ENCODE measurements around the gene MACROD2. TPM values are rescaled to one million over a fixed set of nuclear protein-coding genes. Genes with fewer than 3 reads are reported as not detected.

MACROD2 gene
- total RNA-seq, 1 donor from 2014 or later: 2.4 TPM

DNA sequence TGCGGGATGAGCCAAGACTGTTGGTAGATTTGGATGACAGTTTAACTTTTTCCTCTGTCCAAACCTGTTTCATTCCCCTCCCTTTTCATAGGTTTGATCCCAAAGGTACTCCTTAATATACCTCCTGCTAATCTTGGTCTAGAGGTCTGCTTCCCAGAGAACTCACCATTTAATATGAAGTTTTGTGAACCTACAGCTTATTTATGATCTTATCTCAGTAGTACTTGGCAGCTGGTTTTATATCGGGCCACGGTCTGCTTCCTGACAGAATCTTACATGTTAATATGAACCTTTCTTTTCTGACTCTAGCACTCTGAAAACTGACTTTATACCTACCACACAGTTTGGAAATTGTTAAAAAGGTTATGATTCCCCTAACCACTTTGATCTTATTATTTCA lies 138.7 kb downstream of the MACROD2 start:
- FAIRE-seq: no peak

DNA sequence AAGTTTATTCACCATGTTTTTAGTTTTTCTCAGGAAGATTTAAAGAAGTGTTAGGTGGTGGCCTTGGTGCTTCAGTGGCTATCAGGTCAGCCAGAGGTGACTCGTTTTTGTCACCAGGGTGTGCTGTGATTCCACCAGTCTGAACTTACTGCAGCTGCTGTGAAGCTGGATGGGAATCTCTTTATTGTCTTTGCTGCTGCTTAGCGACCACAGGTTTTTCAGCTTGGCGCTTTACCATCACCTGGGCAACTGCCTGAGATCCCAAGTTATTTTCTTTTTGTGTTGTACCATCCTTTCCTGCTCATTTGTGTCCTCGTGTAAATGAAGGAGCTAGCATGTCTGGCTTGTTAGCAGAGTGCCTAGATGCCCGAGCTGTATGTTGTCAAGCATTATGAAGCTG lies 146.9 kb downstream of the MACROD2 start:
- Histone ChIP-seq H2AFZ (ENCODE audit: low read depth, low read length) (no peak overlapping the region), H3K9ac (ENCODE audit: low read length) (no peak overlapping the region), H3K27ac (ENCODE audit: low read depth, low read length) (no peak overlapping the region), H3K9me3 (ENCODE audit: insufficient read depth, low read depth, low read length) (no peaks in the 10 kb centered on the region), H3K79me2 (ENCODE audit: insufficient read depth, low read length) (no peaks in the 10 kb centered on the region), H3K36me3 (ENCODE audit: insufficient read depth, low read length) (no peaks in the 10 kb centered on the region), H4K20me1 (ENCODE audit: insufficient read depth, low read length) (no peaks in the 10 kb centered on the region), H3K4me3 (ENCODE audit: insufficient read depth, low read depth, low read length) (no peak overlapping the region), H3K27me3 (ENCODE audit: insufficient read depth, low read length) (no peaks in the 10 kb centered on the region), H3K4me1 (ENCODE audit: insufficient read depth, low read length) (no peaks in the 10 kb centered on the region), H3K4me2 (ENCODE audit: low read length) (no peak overlapping the region)
- TF ChIP-seq, protein P1, sequence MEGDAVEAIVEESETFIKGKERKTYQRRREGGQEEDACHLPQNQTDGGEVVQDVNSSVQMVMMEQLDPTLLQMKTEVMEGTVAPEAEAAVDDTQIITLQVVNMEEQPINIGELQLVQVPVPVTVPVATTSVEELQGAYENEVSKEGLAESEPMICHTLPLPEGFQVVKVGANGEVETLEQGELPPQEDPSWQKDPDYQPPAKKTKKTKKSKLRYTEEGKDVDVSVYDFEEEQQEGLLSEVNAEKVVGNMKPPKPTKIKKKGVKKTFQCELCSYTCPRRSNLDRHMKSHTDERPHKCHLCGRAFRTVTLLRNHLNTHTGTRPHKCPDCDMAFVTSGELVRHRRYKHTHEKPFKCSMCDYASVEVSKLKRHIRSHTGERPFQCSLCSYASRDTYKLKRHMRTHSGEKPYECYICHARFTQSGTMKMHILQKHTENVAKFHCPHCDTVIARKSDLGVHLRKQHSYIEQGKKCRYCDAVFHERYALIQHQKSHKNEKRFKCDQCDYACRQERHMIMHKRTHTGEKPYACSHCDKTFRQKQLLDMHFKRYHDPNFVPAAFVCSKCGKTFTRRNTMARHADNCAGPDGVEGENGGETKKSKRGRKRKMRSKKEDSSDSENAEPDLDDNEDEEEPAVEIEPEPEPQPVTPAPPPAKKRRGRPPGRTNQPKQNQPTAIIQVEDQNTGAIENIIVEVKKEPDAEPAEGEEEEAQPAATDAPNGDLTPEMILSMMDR (IDR thresholded peaks at IDR 0.05; ENCODE audit: insufficient read depth, low read depth, low read length): peak; percentile 52
- no peak for TF ChIP-seq EZH2 (IDR thresholded peaks at IDR 0.05; ENCODE audit: insufficient read depth, low read length)
- Mint-ChIP-seq H3K27ac (ENCODE audit: unreplicated experiment) (peak overlapping the region; percentile 59), H3K27me3 (ENCODE audit: low read depth, unreplicated experiment) (no peaks in the 10 kb centered on the region), H3K4me1 (ENCODE audit: low read depth, unreplicated experiment) (peaks cover 4% of the 10 kb centered on the region), H3K9me3 (ENCODE audit: unreplicated experiment) (no peaks in the 10 kb centered on the region), H3K36me3 (ENCODE audit: low read depth, unreplicated experiment) (no peaks in the 10 kb centered on the region), H3K4me3 (ENCODE audit: unreplicated experiment) (no peak overlapping the region)
- FAIRE-seq: no peak
- peak; percentile 26 for DNase-seq (ENCODE audit: low read depth)

More for the DNA sequence above, 138.7 kb downstream of the MACROD2 start:
- no peaks in the 10 kb centered on the region for H4K20me1 ChIP-seq (ENCODE audit: insufficient read depth, low read length)
- H3K9ac ChIP-seq (ENCODE audit: low read length): no peak overlapping the region
- no peaks in the 10 kb centered on the region for H3K36me3 Mint-ChIP-seq (ENCODE audit: low read depth, unreplicated experiment)
- no peak overlapping the region for H2AFZ ChIP-seq (ENCODE audit: low read depth, low read length)
- H3K9me3 ChIP-seq (ENCODE audit: insufficient read depth, low read depth, low read length): no peaks in the 10 kb centered on the region
- no peaks in the 10 kb centered on the region for H3K36me3 ChIP-seq (ENCODE audit: insufficient read depth, low read length)
- no peaks in the 10 kb centered on the region for H3K4me1 ChIP-seq (ENCODE audit: insufficient read depth, low read length)
- H3K27ac ChIP-seq (ENCODE audit: low read depth, low read length): no peak overlapping the region
- no peak overlapping the region for H3K4me3 ChIP-seq (ENCODE audit: insufficient read depth, low read depth, low read length)
- no peaks in the 10 kb centered on the region for H3K27me3 ChIP-seq (ENCODE audit: insufficient read depth, low read length)
- peaks cover 3% of the 10 kb centered on the region for H3K9me3 Mint-ChIP-seq (ENCODE audit: unreplicated experiment)
- no peak for TF ChIP-seq EZH2 (IDR thresholded peaks at IDR 0.05; ENCODE audit: insufficient read depth, low read length)
- TF ChIP-seq, protein P1 (IDR thresholded peaks at IDR 0.05; ENCODE audit: insufficient read depth, low read depth, low read length): no peak
- no peaks in the 10 kb centered on the region for H3K27me3 Mint-ChIP-seq (ENCODE audit: low read depth, unreplicated experiment)
- no peak overlapping the region for H3K4me2 ChIP-seq (ENCODE audit: low read length)
- H3K4me3 Mint-ChIP-seq (ENCODE audit: unreplicated experiment): no peak overlapping the region
- no peaks in the 10 kb centered on the region for H3K4me1 Mint-ChIP-seq (ENCODE audit: low read depth, unreplicated experiment)
- no peaks in the 10 kb centered on the region for H3K79me2 ChIP-seq (ENCODE audit: insufficient read depth, low read length)
- no peak for DNase-seq (ENCODE audit: low read depth)
- H3K27ac Mint-ChIP-seq (ENCODE audit: unreplicated experiment): no peak overlapping the region

GRCh38 chr20:14142964-14143627 lies 147.8 kb downstream of the MACROD2 start:
- H3K9ac ChIP-seq (ENCODE audit: low read length): peak overlapping the region; percentile 28
- H3K9me3 ChIP-seq (ENCODE audit: insufficient read depth, low read depth, low read length): no peaks in the 10 kb centered on the region
- no peaks in the 10 kb centered on the region for H3K4me1 ChIP-seq (ENCODE audit: insufficient read depth, low read length)
- Mint-ChIP-seq H3K27ac (ENCODE audit: unreplicated experiment) (peak overlapping the region; percentile 78), H3K36me3 (ENCODE audit: low read depth, unreplicated experiment) (no peaks in the 10 kb centered on the region), H3K9me3 (ENCODE audit: unreplicated experiment) (no peaks in the 10 kb centered on the region), H3K4me3 (ENCODE audit: unreplicated experiment) (no peak overlapping the region), H3K27me3 (ENCODE audit: low read depth, unreplicated experiment) (no peaks in the 10 kb centered on the region), H3K4me1 (ENCODE audit: low read depth, unreplicated experiment) (peaks cover 5% of the 10 kb centered on the region)
- H3K4me2 ChIP-seq (ENCODE audit: low read length): no peak overlapping the region
- FAIRE-seq (peak; percentile 41), DNase-seq (ENCODE audit: low read depth) (peak; percentile 66)
- H3K27ac ChIP-seq (ENCODE audit: low read depth, low read length): peak overlapping the region; percentile 37
- no peak overlapping the region for H2AFZ ChIP-seq (ENCODE audit: low read depth, low read length)
- TF ChIP-seq EZH2 (IDR thresholded peaks at IDR 0.05; ENCODE audit: insufficient read depth, low read length): no peak
- TF ChIP-seq, protein P1 (IDR thresholded peaks at IDR 0.05; ENCODE audit: insufficient read depth, low read depth, low read length): no peak
- H3K27me3 ChIP-seq (ENCODE audit: insufficient read depth, low read length): no peaks in the 10 kb centered on the region
- H3K36me3 ChIP-seq (ENCODE audit: insufficient read depth, low read length): no peaks in the 10 kb centered on the region
- no peaks in the 10 kb centered on the region for H3K79me2 ChIP-seq (ENCODE audit: insufficient read depth, low read length)
- H3K4me3 ChIP-seq (ENCODE audit: insufficient read depth, low read depth, low read length): no peak overlapping the region
- H4K20me1 ChIP-seq (ENCODE audit: insufficient read depth, low read length): no peaks in the 10 kb centered on the region
